ENCODE measurements around the gene TTC7B.

TTC7B gene

DNA sequence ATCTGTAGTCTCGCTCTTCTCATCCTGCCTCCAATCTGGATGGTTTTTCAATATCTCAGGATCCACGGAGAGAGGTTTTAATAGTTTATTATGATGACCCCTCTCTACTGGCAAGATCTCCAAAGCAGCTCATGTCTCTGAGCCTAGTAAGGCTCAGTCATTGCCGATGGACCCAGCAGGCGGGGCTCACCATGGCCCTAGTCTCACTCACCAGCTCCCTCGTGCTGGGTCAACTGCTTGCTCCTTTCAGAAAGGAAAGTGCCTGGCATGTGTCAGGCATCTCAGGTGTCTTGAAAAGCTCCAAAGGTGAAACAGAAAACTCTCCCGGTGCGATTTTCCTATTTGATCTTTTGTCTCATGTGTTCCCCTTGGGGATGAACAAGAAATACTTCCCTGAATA is 240.4 kb downstream of the TTC7B start:
- no peak for DNase-seq (ENCODE audit: low read depth)

DNA sequence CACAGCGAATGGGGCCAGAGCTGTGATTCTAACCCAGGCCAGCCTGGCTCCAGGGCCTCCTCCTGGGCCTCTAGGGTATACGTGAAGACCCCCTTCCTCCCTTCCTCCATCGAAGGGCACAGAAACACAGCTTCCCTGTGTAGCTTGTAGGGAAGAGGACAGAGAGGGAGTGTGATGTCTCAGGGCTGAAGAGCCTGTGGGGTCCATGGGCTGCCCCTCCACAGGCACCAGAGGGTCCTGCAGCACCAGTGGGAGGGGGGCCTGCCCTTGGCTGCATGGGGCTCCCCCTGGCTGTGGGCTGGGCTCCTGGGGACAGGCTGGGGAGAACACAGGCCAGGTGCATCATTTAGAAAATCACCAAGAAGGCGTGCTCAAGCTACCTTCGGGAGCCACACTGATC is 240.9 kb downstream of the TTC7B start:
- no peak for DNase-seq (ENCODE audit: low read depth)

DNA sequence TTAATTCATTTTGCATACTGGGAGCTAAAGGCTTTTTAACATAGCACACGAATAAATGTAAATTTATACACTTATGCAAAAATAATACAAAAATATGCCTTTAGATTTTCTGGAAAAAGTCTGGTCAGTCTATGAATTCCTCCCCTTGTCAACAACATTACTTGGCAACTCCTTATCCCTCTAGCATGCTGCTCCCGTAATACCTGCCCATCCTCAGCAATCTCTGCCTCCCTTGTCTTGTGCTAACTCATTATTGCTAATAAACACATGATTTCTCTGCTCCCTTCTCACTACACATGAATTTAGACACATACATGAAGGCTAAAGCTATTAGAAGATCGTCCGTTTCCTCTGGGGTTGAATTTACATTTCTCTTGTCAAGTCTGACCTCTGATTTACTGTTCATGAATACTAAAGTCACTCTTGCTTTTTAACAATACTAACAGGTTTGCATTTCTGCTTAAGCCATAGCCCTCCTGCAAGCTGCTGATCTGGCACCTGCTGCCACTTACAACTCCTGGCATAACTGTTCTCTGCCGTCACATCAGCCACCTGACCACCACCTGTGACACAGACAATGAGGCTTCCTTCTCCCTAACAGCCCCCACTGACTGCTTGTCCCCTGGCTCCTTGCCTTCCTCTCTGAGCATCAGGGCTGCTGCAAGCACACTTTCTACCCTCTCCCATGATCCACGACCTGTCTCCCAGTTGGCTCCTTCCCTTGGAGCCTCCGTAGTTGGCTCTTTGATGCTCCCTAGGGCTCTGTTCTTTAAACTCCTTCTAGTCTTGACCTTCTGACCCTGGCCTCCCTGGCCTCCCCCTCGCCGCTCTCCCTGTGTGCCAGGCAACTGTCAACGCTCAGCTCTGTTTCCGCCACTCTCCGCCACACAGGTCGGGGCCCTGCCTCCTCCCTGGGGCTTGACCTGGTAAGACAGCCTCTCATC is 241.8 kb downstream of the TTC7B start:
- no peak for DNase-seq (ENCODE audit: low read depth)

DNA sequence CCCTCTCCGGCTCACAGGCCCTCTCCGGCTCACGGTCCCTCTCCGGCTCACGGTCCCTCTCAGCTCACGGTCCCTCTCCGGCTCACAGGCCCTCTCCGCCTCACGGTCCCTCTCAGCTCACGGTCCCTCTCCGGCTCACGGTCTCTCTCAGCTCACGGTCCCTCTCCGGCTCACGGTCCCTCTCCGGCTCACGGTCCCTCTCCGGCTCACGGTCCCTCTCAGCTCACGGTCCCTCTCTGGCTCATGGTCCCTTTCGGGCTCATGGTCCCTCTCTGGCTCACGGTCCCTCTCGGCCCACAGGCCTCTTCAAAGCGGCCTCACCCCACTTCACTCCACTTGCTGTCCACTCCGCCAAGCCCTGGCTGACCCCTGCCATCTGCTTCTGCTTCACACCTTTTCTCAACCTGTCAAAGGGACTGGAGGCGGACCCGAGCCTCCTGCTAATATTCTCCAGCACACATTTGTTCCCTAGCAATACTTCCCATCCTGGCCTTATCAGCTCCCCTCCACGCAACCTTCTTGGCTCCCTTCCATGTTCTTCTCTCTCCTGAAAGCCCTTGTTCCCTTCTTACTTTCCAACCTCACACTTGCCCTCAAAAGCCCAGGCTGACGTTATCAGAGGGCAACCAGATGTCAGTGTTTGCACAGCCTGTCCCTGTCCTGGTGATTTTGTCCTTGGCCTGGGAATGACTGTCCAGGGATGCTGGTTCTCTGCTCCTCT is 242.7 kb downstream of the TTC7B start:
- DNase-seq (ENCODE audit: low read depth) = no peak

DNA sequence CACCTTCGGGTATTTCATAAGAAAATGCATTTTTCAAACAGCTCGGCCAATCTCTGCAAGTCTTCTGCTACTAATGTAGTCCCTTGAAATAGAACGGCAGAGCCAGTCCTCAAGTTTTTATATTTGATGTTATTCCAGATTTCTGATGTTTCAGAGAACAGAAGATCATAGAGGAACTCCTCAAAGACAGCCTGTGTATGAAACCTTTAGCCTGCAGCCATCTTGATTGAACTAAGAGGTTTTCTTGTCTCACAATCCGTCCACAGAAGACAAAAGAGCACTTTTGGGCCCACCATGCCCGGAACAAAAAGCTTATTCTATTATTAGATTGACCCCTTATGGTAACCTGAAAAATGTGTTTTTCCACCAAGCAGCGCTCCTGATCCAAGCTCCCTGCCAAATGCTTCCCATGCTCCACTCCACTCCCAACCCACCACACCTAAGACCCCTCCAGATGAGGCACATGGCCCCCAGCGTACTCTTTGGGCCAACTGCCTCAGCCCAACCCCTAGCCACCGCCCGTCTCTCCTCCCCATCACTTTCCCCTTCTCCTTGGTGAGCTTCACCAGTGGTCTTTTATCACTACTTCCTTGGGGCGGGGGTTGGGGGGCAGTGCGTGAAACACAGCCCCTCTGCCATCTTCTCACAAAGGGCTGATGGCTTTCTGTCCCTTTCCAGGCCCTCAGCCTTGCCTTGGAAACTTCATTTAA is 243.6 kb downstream of the TTC7B start:
- DNase-seq (ENCODE audit: low read depth) = no peak

DNA sequence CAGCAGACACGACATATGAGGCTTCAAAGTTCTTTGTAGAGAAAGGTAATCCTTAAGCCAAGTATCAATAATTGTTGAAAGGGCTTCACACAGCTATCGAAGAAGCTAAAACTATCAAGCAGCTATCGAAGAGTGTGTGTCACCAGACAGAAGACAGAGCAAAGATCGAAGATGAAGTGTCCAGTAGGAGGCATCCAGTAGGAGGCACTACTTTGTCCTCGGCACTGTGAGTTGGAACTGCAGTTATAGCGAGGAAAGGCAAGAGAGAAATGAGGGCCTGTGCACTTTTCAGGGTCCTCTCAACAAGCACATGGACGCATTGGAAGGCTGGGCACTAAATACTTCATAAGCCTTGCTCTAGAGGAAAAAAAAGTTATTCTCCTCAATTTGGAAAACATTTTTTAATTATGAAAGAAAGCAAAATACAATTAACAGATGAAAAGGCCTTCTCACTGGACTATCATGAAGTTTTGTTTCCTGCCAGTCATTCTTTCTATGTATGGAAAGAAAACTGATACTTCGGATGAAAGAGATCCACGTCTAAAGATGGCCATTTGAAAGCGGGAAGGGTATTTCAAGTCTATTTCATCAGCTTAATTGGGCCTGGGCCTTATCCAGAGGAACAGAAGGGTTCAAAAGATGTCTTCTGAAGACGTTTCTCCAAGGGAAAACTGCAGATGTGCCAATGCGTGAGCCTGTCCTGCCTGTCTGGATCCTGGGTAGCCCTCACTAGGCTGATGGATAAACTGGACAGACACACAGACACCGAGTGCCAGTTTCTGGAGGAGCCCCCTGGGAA is 244.9 kb downstream of the TTC7B start:
- no peak for DNase-seq (ENCODE audit: low read depth)

DNA sequence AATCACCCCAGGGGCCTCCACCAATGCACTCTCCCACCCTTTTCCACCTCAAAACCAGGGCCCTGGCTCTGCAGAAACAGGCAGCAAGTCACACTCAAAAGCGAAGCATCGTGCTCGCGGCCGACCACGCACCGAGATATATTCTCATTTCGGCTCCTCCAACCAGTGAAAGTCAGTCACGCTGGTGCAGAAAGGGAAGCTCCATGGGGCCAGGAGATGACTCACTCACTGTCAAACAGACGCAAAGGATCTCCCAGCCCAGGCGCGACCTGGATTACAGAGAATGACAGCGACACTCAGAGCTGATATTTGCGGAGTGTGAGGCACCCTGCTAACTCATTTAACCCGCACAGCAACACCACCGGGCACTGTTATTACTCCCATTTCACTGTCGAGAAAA is 245.8 kb downstream of the TTC7B start:
- DNase-seq (ENCODE audit: low read depth) = no peak

DNA sequence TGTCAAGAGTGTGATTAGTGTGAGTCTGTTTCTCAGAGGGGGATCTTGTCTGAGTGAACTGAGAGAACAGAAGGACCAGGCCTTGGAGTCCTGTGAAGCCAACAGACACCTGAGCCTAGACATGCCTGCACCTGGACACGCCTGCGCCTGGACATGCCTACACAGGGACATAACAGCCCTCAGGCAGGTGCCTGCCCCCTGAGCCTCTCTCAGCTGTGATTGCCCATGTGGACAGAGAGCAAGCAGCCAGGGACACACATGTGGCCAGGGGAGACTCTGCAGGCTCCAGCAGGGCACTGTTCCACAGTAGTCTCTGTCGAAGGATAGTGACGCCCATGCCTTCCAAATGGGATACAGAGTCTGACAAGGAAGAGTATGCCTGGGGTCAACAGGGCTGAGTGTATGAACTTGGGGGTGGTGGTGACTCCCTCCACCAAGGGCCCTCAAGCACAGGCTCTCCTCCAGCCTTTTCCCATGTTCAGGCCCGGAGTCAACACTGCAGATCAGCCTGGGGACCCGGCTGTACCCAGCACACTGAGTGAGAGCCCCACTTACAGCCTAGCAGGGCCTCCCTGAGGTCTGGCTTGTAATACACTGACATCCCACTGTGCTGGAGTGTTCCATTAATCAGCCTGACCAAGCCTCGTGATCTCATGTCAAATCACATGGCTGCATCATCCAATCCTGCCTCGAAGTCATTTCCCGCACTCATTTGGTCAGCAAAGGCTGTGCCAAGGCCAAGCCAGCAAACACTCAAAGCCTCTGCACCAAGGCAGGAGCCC is 246.4 kb downstream of the TTC7B start:
- no peak for DNase-seq (ENCODE audit: low read depth)

DNA sequence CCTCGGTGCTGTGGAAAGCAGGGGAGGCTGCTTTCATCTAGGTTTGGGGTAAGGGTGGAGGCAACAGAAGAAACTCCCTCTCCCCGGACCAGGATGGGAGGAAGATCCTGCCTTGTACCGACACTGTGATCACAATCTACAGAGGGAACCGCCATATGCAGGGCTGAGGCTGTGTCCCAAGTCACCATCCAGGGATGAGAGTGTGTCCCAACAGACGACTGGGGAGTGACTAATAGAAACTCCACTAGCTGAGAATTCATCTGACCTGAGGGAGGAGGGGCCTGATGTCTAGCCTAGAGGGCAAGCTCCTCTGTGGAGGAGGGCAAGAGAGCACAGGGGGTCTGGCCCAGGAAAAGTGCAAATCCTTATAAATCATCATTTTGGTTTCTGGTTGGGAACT is 247.0 kb downstream of the TTC7B start:
- DNase-seq (ENCODE audit: low read depth) = no peak

DNA sequence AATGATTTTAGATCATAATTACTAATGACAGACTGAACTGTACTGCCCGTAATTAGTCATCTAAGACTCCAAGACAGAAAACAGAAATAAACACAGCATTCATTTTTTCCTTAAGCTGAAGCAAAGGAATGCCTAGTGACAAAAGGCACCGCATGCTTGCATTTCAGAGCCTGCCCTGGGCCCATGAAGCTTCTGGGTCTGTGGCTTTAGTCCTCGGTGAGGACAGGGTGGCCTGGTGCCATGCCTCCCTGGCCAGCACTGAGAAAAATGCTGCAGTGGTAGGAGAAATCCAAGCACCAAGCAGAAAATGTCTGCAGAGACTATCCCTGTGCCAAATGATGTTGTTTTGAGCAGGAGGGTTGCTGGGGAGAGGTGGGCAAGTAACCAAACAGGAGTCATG is 247.8 kb downstream of the TTC7B start:
- no peak for DNase-seq (ENCODE audit: low read depth)

DNA sequence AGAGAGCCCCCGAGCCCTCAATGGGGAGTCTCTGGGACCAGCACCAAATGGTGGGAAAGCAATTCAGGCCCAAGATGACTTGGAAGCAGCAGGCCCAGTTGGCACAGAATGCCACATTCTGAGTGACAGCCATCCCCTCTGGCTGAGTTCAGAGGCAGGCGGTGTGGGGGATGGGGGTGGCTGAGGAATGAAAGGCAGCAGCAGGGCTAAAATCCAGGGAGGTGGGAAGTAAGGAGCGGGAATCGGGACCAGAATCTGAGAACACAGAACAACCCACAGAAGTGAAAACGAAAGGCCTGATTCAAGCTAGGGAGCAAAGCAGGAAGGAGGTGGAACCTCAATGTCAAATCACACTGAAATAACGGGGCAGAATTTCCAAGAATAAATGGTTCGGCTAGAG is 248.2 kb downstream of the TTC7B start:
- no peak for DNase-seq (ENCODE audit: low read depth)

DNA sequence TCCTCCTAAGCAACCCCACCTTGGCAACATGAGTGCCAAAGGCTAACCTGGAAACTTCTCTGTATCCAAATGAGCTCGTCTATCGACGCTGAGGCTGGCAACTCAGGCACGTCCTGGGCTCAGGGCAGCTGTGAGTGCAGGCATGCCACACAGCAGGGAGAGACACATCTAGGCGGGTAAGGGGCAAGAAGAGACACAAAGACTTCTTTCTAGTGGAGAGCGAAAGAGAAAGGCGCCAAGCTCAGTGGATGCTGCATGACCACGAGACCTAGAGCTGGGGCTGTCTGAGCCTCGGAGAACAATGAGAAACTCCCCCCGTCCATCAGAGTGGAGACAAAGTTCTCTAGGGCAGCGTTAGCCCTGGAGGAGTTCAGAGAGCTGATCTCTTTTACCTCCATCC is 249.0 kb downstream of the TTC7B start:
- DNase-seq (ENCODE audit: low read depth) = no peak

DNA sequence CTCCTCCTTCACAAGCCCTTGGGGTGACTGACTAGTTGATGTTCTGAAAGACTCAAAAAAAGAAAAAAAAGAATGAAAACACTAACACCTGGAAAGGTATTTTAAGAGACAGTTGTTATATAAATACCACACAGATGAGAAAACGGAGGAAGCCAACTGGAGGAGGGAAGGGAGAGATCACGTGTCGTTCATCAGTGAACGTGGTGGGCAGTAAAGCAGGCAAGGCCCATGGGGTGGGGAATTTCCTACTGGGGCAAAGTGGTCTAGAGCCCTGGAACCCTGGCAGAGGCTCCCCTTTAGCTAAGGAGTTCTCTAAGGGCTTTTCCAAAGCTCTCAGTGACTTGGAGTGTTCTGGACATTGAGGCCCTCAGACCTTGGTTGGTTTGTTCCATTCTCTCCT is 249.7 kb downstream of the TTC7B start:
- no peak for DNase-seq (ENCODE audit: low read depth)

DNA sequence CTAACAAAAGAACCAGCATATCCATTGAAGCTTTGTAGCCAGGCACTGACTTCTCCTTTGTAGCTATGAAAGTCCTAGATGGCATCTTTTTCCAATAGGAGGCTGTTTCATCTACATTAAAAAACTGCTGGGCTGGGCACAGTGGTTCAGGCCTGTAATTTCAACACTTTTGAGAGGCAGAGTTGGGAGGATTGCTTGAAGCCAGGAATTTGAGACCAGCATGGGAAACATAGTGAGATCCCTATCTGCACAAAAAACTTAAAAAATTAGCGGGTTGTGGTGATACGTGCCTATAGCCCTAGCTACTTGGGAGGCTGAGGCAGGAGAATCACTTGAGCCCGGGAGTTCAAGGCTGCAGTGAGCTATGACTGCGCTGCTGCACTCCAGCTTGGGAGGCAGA is 251.7 kb downstream of the TTC7B start:
- DNase-seq (ENCODE audit: low read depth) = no peak

DNA sequence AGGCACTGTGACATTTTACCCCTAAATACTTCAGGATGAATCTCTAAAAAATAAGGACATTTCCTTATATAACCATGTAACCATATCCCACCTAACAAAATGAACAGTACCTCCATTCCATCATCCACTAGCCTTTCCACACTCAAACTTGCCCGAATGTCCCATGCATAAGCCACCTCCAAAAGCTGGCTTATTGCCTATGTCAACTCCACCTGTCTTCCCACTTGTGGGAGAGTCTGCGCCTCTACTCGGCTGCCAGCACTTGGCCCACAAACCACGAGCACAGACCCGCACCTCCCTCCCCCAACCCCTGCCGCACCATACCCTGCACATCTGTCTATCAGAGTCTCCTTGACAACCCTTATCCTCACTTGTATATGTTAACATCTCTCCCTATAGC is 253.6 kb downstream of the TTC7B start:
- no peak for DNase-seq (ENCODE audit: low read depth)

DNA sequence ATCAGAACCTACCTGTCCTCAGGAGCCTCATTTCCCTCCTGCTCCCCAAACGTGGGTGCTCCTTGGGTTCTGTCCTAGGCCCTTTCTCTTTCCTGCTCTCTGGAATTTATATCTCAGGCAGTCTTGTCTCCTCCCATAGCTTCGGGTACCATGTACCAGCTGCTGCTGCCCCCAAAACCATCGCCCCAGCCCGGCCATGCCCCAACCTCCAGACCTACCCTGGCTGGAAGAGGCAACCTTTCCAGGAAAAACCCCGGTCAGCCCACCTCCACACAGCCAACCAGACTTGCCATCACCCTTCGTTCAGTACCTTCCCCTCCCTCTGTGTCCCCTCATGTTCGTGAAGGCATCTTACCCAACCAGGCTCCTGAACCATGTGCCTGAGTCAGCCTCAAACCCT is 254.3 kb downstream of the TTC7B start:
- no peak for DNase-seq (ENCODE audit: low read depth)

DNA sequence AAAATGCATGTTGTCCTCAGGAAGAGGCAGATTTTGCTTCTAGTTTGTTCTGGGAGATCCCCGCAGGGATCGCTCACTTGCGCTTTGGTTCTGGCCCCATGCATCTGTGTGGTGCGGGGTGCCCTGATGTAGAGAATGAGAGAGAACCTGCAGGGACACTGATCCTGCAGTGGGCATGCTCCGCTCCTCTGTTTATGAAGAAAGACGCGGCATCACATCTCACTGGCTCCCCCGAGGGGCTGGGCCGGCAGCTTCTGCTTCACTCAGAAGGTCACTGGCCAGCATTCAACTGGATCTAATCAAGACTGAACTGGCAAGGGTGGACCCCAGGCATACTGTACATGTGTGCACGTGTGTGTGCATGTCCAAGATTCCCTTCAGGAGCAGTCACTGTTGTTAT is 255.2 kb downstream of the TTC7B start:
- DNase-seq (ENCODE audit: low read depth) = no peak

DNA sequence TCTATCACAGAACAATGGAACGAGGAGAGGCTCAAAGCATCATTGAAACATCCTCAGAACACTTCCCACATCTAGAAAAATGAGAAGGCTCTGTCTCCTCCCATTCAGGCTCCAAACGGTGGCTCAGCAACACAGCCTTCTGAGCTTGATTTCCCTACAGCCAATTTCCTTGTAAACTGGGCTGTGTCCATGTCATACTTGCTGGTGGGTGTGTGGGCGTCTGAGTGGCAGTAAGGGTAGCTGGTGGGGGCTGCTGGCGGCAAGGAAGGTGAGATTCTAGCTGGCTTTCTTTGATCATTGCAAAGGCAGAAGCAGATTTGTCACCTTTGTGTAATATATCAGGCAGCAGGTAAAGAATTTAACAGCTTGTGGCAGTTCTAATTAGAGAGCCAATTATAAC is 255.7 kb downstream of the TTC7B start:
- no peak for DNase-seq (ENCODE audit: low read depth)

DNA sequence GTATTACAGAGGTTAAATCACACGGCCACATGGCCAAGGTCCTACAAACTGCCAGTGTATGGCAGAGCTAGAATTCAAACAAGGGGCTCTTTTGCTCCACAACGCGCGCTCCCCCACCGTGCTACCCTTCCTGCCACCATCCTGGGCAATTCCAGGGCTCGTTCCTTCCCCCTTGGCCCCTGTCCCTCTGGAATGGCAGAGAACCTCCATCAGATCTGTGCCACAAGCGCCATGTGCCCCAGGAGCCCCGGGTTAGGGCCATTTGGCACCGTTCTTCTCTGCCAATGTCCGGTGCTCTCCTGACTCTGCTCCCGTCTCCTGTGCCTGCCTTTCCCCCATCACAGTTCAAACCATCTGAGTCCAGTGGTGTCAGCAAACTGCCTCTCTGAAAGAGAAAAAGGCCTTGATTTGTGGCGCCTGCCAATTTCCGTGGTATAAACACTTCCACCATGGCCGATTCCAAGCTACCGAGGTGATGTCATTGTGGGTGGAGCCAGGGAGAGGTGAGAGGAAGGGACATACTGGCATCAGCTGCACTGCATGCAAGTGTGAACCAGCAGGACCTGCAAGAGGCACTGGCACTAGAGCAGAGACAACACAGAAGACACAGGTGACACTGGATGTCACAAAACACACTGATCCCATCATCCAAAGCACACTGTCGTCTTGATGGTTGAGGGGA is 256.3 kb downstream of the TTC7B start:
- no peak for DNase-seq (ENCODE audit: low read depth)

DNA sequence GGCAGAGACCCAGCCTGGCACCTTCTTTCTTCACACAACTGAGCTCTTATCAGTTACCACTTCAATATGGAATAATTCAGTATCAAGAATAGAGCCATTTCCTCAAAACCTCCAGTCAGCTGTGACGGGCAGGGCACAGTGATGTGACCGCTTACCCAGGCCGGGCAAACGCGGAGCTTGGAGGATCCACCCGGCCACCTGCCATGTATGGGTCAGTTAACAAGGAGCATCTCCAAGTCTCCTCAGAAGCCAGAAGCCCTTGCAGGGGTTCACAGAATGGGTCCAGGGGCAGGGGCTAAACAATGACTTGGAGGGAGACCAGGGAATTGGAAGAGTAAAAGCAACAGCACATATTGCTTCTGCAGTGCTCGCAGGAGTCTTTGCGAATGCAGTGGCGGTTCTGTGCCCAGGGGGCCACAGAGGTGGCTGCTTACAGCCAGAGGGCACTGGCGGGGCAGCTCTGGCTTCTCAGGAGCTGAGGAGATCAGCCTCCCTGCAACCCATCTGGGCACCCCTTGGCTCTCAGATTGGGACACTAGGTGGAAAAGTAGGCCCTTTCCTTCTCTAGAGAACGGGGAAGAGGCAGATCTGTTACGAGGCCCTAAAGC is 257.1 kb downstream of the TTC7B start:
- DNase-seq (ENCODE audit: low read depth) = no peak

Measured in activated T-cell treated with anti-CD3 and anti-CD28 coated beads for 1 hour (primary cell).